ENCODE measurements around the gene RRM1.

GRCh38 chr11:4068962-4069361, 25.6 kb upstream of the RRM1 start:
- TF ChIP-seq CTCF (IDR thresholded peaks at IDR 0.05) = no peak
- TF ChIP-seq POLR2A (IDR thresholded peaks at IDR 0.05) = no peak
